ENCODE measurements around the gene HOXC6.

- TF ChIP-seq CTCF (conservative IDR thresholded peaks at IDR 0.05; ENCODE audit: low read depth, low read length) (peak; percentile 19; the same call in 1 of the 2 replicates), EZH2 (IDR thresholded peaks at IDR 0.05; ENCODE audit: low read length, unreplicated experiment) (no peak), EZH2phosphoT487 (IDR thresholded peaks at IDR 0.05; ENCODE audit: borderline replicate concordance, low read length) (no peak)
These were observed 11.0 kb upstream of the HOXC6 start for GRCh38 chr12:54017027-54017788.

Data from PC-3 (cell line).